Activated gamma-delta T cell treated with anti-CD3 and anti-CD28 coated beads, Interleukin-2, amount 50 U/mL, for 16 hours (primary cell): ENCODE results near the gene SYK.

Experiments used
- DNase-seq: peaks from one replicate; pipeline ENCODE4 v3.0.0-alpha.2; 2020; ENCODE audit warnings: low read depth

The SYK gene

DNA sequence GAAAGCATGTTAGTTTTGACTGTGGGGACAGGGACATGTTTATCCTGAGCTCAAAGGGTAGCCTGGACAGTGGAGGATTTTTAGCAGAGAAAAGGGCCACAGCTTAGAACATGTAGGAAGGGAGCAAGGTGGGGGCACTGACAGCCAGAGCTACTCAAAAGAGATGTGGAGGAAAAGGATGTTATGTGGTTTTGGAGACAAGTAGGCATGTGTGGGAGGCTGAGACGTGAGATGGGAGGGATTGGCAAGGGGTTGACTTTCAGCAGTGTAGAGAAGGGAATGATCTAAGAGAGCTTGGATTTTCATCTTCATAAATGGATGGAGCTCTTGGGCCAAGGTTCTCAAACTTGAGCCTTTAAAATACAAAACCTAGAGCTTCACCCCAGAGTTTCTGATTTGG is 24.0 kb downstream of the SYK start:
- no peak for DNase-seq

DNA sequence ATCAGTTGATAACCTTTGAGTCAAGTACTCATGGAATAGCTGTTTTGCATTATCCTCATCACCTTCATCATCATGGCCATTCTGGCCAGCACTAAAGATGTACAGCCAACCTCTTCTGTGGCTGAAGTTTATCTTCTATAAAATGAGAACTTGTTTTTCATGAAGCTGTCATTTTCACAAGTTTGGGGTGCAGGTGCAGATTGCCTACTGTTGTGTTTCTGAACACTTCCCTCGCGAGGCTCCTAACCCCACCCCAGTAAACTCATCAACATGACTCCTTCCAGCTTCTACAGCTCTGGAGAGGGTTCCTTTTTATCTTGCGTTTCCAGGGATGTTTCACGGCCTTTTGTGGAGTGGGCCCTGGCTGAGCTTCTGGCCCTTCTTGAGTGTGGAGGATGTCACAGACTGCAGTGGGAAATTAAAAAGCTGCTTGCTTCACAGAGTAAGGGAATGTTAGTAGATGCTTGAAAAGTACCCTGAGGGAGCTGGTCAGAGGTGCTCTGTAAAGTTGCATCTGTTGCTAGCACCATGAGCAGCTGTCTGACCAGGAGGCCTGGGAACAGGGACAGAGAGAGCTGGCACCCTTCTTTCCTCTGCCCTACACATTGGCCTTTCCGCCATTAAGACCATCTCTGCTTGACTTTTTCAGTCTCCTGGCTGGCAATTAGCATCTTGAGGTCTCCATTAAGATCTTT is 24.9 kb downstream of the SYK start:
- no peak for DNase-seq

- no peak for DNase-seq
These were observed 25.7 kb downstream of the SYK start for GRCh38 chr9:90827181-90827871.

- no peak for DNase-seq
These were observed 28.4 kb downstream of the SYK start for GRCh38 chr9:90830051-90830450.

- DNase-seq = no peak
These were observed 29.4 kb downstream of the SYK start for GRCh38 chr9:90830977-90831376.

- DNase-seq = no peak
These were observed 30.6 kb downstream of the SYK start for GRCh38 chr9:90832261-90832660.

GRCh38 chr9:90834828-90835595 is 33.4 kb downstream of the SYK start:
- no peak for DNase-seq

GRCh38 chr9:90836411-90837080 is 34.9 kb downstream of the SYK start:
- no peak for DNase-seq

GRCh38 chr9:90838098-90838497 is 36.5 kb downstream of the SYK start:
- DNase-seq = no peak

GRCh38 chr9:90838581-90839154 is 37.0 kb downstream of the SYK start:
- no peak for DNase-seq

DNA sequence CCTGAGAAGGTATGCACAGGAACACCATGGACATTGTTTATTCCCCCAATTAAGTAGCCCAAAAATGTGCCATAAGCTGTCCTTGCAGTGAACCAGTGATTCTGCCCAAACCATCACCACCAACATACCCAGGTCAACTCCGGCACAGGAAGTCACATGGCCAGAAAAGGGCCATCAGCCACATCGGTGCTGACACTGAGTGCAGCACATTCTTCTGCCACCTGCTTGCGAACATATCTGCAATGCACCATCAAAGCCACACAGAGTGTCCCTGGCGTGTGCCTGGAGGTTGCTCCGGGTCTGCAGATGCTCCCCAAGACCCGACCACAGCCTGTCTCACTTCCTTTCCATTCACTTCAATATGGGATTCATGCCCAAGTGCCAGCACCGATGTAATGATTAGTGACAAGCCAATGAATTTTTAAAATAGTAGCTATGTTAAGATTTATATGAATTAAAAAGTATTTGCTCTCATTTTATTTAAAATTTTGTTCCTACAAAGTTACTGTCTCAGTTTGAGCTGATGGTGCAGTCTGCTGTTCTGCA is 37.6 kb downstream of the SYK start:
- no peak for DNase-seq

- no peak for DNase-seq
These were observed 39.1 kb downstream of the SYK start for GRCh38 chr9:90840696-90841095.

DNA sequence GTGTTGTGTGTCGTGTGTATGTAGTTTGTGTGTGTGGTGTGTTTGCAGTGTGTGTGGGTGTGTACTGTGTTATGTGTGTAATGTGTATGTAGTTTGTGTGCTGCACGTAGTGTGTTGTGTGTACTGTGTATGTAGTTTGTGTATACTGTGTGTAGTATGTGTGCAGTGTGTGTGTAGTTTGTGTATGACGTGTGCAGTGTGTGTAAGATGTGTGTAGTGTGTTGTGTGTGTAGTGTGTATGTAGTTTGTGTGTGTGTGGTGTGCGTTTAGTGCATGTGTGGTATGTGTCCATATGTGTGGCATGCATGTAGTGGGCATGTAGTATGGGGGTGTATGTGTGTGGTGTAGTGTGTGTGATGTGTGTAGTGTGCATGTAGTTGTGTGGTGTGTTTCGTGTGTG is 39.6 kb downstream of the SYK start:
- DNase-seq = no peak

GRCh38 chr9:90841615-90842014 is 40.0 kb downstream of the SYK start:
- no peak for DNase-seq

DNA sequence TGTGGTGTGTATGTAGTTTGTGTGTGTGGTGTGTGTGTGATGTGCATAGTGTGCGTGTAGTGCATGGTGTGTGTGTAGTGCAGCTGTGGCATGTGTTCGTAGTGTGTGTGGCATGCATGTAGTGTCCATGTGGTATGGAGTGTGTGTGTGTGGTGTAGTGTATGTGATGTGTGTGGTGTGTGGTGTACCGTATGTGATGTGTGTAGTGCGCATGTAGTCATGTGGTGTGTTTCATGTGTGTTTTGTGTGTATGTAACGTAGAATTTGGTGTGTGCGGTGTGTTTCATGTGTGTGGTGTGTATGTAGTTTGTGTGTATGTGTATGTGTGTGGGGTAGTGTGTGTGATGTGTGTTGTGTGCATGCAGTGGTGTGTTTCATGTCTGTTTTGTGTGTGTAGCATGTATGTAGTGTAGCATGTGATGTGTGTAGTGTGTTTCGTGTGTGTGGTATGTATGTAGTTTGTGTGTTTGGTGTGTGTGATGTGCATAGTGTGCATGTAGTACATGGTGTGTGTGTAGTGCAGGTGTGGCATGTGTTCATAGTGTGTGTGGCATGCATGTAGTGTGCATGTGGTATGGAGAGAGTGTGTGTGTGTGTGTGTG is 40.7 kb downstream of the SYK start:
- DNase-seq = no peak

DNA sequence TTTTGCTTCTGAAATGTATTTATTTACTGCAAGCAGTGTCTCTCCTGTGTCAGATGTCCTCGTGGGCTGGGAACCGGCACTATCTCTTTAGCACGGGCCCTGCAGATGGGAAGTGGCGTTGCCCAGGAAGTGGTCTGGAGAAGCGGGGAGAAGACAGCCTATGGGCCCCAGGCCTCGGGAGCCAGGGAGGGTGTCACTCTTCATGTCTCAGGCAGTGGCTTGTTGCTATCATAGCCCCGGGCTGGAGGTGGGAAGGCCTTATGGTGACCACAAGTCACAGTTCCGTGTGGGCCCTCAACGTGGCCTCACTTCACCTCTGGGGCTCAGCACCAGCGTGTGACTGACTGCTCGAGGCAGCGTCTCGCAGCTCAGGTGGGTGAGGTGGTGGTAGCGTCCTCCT is 41.4 kb downstream of the SYK start:
- DNase-seq = no peak

- DNase-seq = no peak
These were observed 41.9 kb downstream of the SYK start for GRCh38 chr9:90843525-90843924.

GRCh38 chr9:90844326-90844725 is 42.7 kb downstream of the SYK start:
- no peak for DNase-seq

DNA sequence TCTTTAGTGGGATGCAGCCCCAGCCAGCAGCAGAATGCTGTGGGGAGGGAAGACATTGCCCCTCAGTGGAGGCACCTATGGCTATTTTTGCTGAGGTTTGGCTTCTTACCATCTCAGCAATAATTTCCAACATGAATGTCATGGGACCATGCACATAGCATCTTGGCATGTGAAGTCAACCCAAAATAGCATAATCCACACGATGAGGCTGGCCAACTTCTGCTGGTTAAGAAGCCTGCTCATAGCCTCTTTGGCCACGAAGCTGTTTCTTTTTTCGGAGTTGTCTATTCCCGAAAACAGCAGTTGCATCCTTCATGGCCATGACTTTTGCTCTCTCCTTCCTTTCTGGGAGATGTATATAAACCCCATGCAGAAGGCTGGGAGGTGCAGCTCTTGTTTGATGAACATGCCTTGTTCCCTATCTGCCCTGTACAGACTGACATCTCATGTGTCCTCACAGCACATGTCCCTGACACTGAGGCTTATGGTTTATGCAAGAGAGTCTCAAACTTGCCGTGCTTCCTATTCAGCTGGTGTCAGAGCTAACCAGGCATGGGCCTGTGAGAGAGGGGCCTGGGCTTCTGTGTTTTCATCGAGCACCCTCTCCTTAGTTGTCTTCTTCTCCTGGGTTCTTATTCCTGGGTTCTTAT is 45.3 kb downstream of the SYK start:
- DNase-seq = no peak

DNA sequence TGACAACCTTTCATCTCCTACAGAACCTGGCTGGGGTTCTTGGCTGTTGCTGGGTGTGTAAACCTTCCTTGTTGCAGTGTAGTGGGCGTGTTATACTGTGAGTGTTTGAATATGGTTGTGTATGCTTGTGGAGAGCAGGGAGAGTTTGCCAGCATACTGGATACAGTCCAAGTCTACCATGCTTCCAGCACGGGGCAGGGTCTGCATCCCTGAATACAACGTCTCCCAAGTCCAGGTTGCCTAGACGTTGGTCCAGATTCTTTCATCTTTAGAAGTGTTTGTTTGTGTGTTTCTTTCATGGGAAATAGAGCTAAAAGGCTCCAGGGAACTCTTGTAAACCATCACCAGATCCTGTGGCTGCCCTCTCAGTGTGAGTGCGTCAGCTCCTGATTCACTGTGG is 46.4 kb downstream of the SYK start:
- no peak for DNase-seq

GRCh38 chr9:90848866-90849265 is 47.2 kb downstream of the SYK start:
- no peak for DNase-seq
